A549 (cell line): ENCODE measurements around the gene PHACTR4. TPM values are rescaled to one million over a fixed set of nuclear protein-coding genes. Genes with fewer than 3 reads are reported as not detected.

Experiments
- ATAC-seq, 2 experiments: fragments of 200-7000 bp in 1 of 2; fragments of >200 bp in 1 of 2; cut with Nextera tagmentation in 1 of 2; cut with Tn5 transposase in 1 of 2; 3 replicates each; pipeline versions ENCODE4 v1.8.0 to v1.9.1; 2018 to 2020; ENCODE audit warnings: mild to moderate bottlenecking in 1 of 2, moderate library complexity in 1 of 2
- CTCF ChIA-PET: fragments of 300-600 bp; sonication (Branson Sonifier 250); formaldehyde crosslinking; extraction: SDS; loops from one replicate; lab custom pipeline; 2021; ENCODE audit warnings: antibody characterized with exemption, inconsistent platforms; lab: Yijun Ruan, JAX
- POLR2A ChIA-PET: fragments of 350-600 bp; formaldehyde crosslinking; extraction: SDS; loops from one replicate; lab custom pipeline; 2021; ENCODE audit warnings: antibody characterized with exemption, inconsistent platforms; lab: Yijun Ruan, JAX
- DNase-seq, 2 experiments: peaks; one replicate each; pipeline versions ENCODE4 v3.0.0 to v3.0.0-alpha.2; 2011 to 2016; ENCODE audit warnings: low read depth in 1 of 2, low spot score in 1 of 2
- FAIRE-seq: peaks from 2 replicates; lab custom pipeline; 2011; peaks lifted over from hg19 to GRCh38; lab: Jason Lieb, UNC
- H3K27ac ChIP-seq, 2 experiments: fragments of >200 bp; sonication (Bioruptor Twin); formaldehyde crosslinking; 3 replicates each; pipeline ENCODE4 v1.5.1; 2016 to 2017
- H3K4me1 ChIP-seq: fragments of >200 bp; sonication (Bioruptor Twin); formaldehyde crosslinking; 3 replicates; pipeline ENCODE4 v1.6.1; 2016
- H3K4me2 ChIP-seq: fragments of >200 bp; sonication (Bioruptor Twin); formaldehyde crosslinking; 3 replicates; pipeline ENCODE4 v1.6.1; 2016
- H3K4me3 ChIP-seq: fragments of >200 bp; sonication (Bioruptor Twin); formaldehyde crosslinking; 3 replicates; pipeline ENCODE4 v1.5.1; 2016
- H3K9me3 ChIP-seq: fragments of >200 bp; sonication (Bioruptor Twin); formaldehyde crosslinking; 3 replicates; pipeline ENCODE4 v1.6.1; 2016
- BCL3 ChIP-seq: fragments of >200 bp; sonication (Bioruptor Twin); formaldehyde crosslinking; IDR thresholded peaks from 3 replicates; pipeline ENCODE4 v1.6.1; 2016
- BHLHE40 ChIP-seq: IDR thresholded peaks from 2 replicates; pipeline ENCODE4 v1.6.1; 2012; ENCODE audit warnings: low read depth, low read length, inconsistent platforms
- CBX8 ChIP-seq: fragments of 200-600 bp; sonication (generic); IDR thresholded peaks from 2 replicates; pipeline ENCODE4 v1.6.1; 2016
- CTCF ChIP-seq: fragments of >200 bp; sonication (Bioruptor Twin); formaldehyde crosslinking; IDR thresholded peaks from 3 replicates; pipeline ENCODE4 v1.5.1; 2016
- EHMT2 ChIP-seq: fragments of 200-600 bp; sonication (generic); IDR thresholded peaks from 2 replicates; pipeline ENCODE4 v1.6.1; 2016; ENCODE audit warnings: antibody characterized with exemption, low read depth, mild to moderate bottlenecking, moderate library complexity
- FOSB ChIP-seq: fragments of 250-450 bp; sonication (Bioruptor Pico); IDR thresholded peaks from 2 replicates; pipeline ENCODE4 v1.5.0; 2020; ENCODE audit warnings: mild to moderate bottlenecking, moderate library complexity
- FOXS1 ChIP-seq: fragments of 250-450 bp; sonication (Bioruptor Pico); IDR thresholded peaks from 2 replicates; pipeline ENCODE4 v1.5.0; 2020; ENCODE audit warnings: mild to moderate bottlenecking, moderate library complexity
- HEYL ChIP-seq: fragments of 250-450 bp; sonication (Bioruptor Pico); IDR thresholded peaks from 2 replicates; pipeline ENCODE4 v1.8.0; 2021; ENCODE audit warnings: mild to moderate bottlenecking, moderate library complexity
- HMGXB4 ChIP-seq: fragments of 250-450 bp; sonication (Bioruptor Pico); IDR thresholded peaks from 2 replicates; pipeline ENCODE4 v1.5.0; 2021; ENCODE audit warnings: mild to moderate bottlenecking, moderate library complexity, borderline replicate concordance
- HOXB13 ChIP-seq: fragments of 250-450 bp; sonication (Bioruptor Pico); IDR thresholded peaks from 2 replicates; pipeline ENCODE4 v1.5.0; 2020; ENCODE audit warnings: low read depth, mild to moderate bottlenecking, moderate library complexity
- HOXB5 ChIP-seq: fragments of 250-450 bp; sonication (Bioruptor Pico); IDR thresholded peaks from 2 replicates; pipeline ENCODE4 v1.5.0; 2020; ENCODE audit warnings: mild to moderate bottlenecking, moderate library complexity
- JUN ChIP-seq, 2 experiments: fragments of >200 bp; sonication (Bioruptor Twin); formaldehyde crosslinking; IDR thresholded peaks; 2 replicates in 1 of 2; 3 replicates in 1 of 2; pipeline ENCODE4 v1.6.1; 2016 to 2017
- KDM5A ChIP-seq: fragments of 200-600 bp; sonication (generic); IDR thresholded peaks from 2 replicates; pipeline ENCODE4 v1.6.1; 2016; ENCODE audit warnings: antibody characterized with exemption, mild to moderate bottlenecking
- MAFK ChIP-seq: fragments of 450-650 bp; IDR thresholded peaks from 2 replicates; pipeline ENCODE4 v1.6.1; 2014; ENCODE audit not compliant: partially characterized antibody
- MAZ ChIP-seq: fragments of 150-350 bp; IDR thresholded peaks from 2 replicates; pipeline ENCODE4 v1.6.1; 2014; ENCODE audit warnings: antibody characterized with exemption, low read depth, low read length, borderline replicate concordance
- NFE2L2 ChIP-seq: fragments of 150-350 bp; conservative IDR thresholded peaks from 2 replicates; pipeline ENCODE4 v1.6.1; 2014; ENCODE audit warnings: low read length
- NR3C1 ChIP-seq: fragments of >200 bp; sonication (Bioruptor Twin); formaldehyde crosslinking; IDR thresholded peaks from 3 replicates; pipeline ENCODE4 v1.6.1; 2017
- POLR2AphosphoS2 ChIP-seq: conservative IDR thresholded peaks from 2 replicates; pipeline ENCODE4 v1.6.1; 2012; ENCODE audit warnings: low read length, improper control_type of control experiment, inconsistent platforms
- RCOR1 ChIP-seq: fragments of 150-350 bp; IDR thresholded peaks from 2 replicates; pipeline ENCODE4 v1.6.1; 2014; ENCODE audit warnings: antibody characterized with exemption, low read length, low read depth
- RFX5 ChIP-seq: fragments of 450-650 bp; IDR thresholded peaks from 2 replicates; pipeline ENCODE4 v1.7.1; 2014; ENCODE audit warnings: antibody characterized with exemption, mild to moderate bottlenecking, moderate library complexity
- SMC3 ChIP-seq: fragments of >200 bp; sonication (Bioruptor Twin); formaldehyde crosslinking; IDR thresholded peaks from 3 replicates; pipeline ENCODE4 v1.6.1; 2018; ENCODE audit warnings: inconsistent platforms
- SREBF2 ChIP-seq: fragments of 450-650 bp; IDR thresholded peaks from 2 replicates; pipeline ENCODE4 v1.6.1; 2014; ENCODE audit warnings: mild to moderate bottlenecking, moderate library complexity
- ZNF302 ChIP-seq: fragments of 250-450 bp; sonication (Bioruptor Pico); IDR thresholded peaks from 2 replicates; pipeline ENCODE4 v1.9.0; 2021; ENCODE audit warnings: inconsistent platforms, mild to moderate bottlenecking, moderate library complexity
- ZSCAN20 ChIP-seq: fragments of 250-450 bp; sonication (Bioruptor Pico); IDR thresholded peaks from 2 replicates; pipeline ENCODE4 v1.8.0; 2022; ENCODE audit warnings: mild to moderate bottlenecking, moderate library complexity
- WGBS: methylation state at CpG from one replicate; pipeline ENCODE4 v1.1.6; 2017; ENCODE audit errors: missing lambda C conversion rate; 5-methylcytosine and 5-hydroxymethylcytosine counted together
- polyA plus RNA-seq, 4 experiments: library from polyadenylated mRNA; depleted of rRNA in 3 of 4; stranded (reverse); fragments of >200 nt; fragmentation: RNase III in 1 of 4; extraction: RNeasy Plus Mini Kit Qiagen cat#74134 plus additional on column Dnase treatment in 1 of 4; gene quantifications; 2 replicates in 3 of 4; 3 replicates in 1 of 4; pipeline ENCODE4 v1.2.3, GENCODE V29; 2011 to 2017

PHACTR4 gene
- polyA plus RNA-seq, 2 of the 4 experiments (the other 2 are of a cell fraction) = 17.4 to 25.0 TPM

- 58% methylated on average over 18 of the region's 29 CpGs for WGBS
- CTCF ChIA-PET = interaction anchor here (1.0 to 3.3 kb wide), 3 partner anchors 30 to 81 kb away, joined by 4 to 20 read pairs (median 10); no protein-coding TSS in a partner anchor
- TF ChIP-seq ZNF302 (CRISPR knock-in tag) = no peak
- TF ChIP-seq KDM5A = no peak
- TF ChIP-seq HEYL (CRISPR knock-in tag) = no peak
- no peak for TF ChIP-seq HMGXB4
- TF ChIP-seq MAZ = no peak
- 0 out of 5 replicates have a peak, but pooled peaks of 1 of the 2 experiments have one; percentile 3 for TF ChIP-seq JUN (IDR thresholded peaks at IDR 0.05)
- TF ChIP-seq NR3C1 = no peak
- no peak for TF ChIP-seq FOSB
- TF ChIP-seq, all 56 proteins: peak for 1
- Histone ChIP-seq H3K4me1 (peaks cover 18% of the 10 kb centered on the region; the same call in 2 of the 3 replicates), H3K9me3 (no peaks in the 10 kb centered on the region), H3K27ac (peak overlapping the region; percentile 94 to 95), H3K4me2 (peak overlapping the region; percentile 76), H3K4me3 (peak overlapping the region; percentile 81)
- POLR2A ChIA-PET = interaction anchor here (0.6 to 1.8 kb wide), 21 partner anchors 8 to 319 kb away, joined by 3 to 15 read pairs (median 4); partner anchors contain the start of genes EYA3, PHACTR4, RCC1 and RNU11
- ATAC-seq (peak; percentile 55 to 73; a peak in 3 of 6 replicates), FAIRE-seq (no peak), DNase-seq (peak in 1 of 2 experiments; percentile 30)
Measured at GRCh38 chr1:28329395-28330153, 40.0 kb upstream of the PHACTR4 start.

- Histone ChIP-seq H3K4me1 (no peaks in the 10 kb centered on the region), H3K4me2 (no peak overlapping the region), H3K9me3 (no peaks in the 10 kb centered on the region), H3K4me3 (no peak overlapping the region), H3K27ac (no peak overlapping the region)
- WGBS = 96% methylated on average over 3 of the region's 3 CpGs
- ATAC-seq = no peak
- DNase-seq = no peak
- FAIRE-seq = no peak
- no peak for TF ChIP-seq RCOR1
- TF ChIP-seq CTCF = no peak
- TF ChIP-seq HEYL (CRISPR knock-in tag) = no peak
- no peak for TF ChIP-seq HOXB13 (CRISPR knock-in tag)
- no peak for TF ChIP-seq MAZ
- no peak for TF ChIP-seq EHMT2
- no peak for TF ChIP-seq KDM5A
- TF ChIP-seq CBX8 = no peak
- TF ChIP-seq HMGXB4 = no peak
- ChIA-PET CTCF (interaction anchor here (0.7 to 2.9 kb wide), 2 partner anchors 21 to 437 kb away, joined by 3 to 12 read pairs; no protein-coding TSS in a partner anchor), POLR2A (no interaction called here)
Measured at GRCh38 chr1:28338897-28339296, 30.6 kb upstream of the PHACTR4 start.

GRCh38 chr1:28339551-28339950 lies 30.0 kb upstream of the PHACTR4 start:
- no peak overlapping the region for H3K4me3 ChIP-seq
- WGBS = 78% methylated on average over 9 of the region's 10 CpGs
- ATAC-seq (no peak), FAIRE-seq (no peak), DNase-seq (no peak)
- H3K9me3 ChIP-seq = no peaks in the 10 kb centered on the region
- ChIA-PET CTCF (interaction anchor here (2.9 kb wide), 1 partner anchor 20 kb away, joined by 12 read pairs; no protein-coding TSS in a partner anchor), POLR2A (no interaction called here)
- H3K4me1 ChIP-seq = no peaks in the 10 kb centered on the region
- no peak overlapping the region for H3K4me2 ChIP-seq
- no peak overlapping the region for H3K27ac ChIP-seq
- TF ChIP-seq CTCF (no peak), SMC3 (no peak), ZNF302 (CRISPR knock-in tag) (no peak), BHLHE40 (no peak), BCL3 (no peak), ZSCAN20 (no peak), SREBF2 (no peak), NFE2L2 (no peak), POLR2AphosphoS2 (no peak), HOXB5 (CRISPR knock-in tag) (no peak), RFX5 (no peak), FOXS1 (no peak), MAFK (no peak)
